Measurements from ENCODE around the gene NCOR2.

- TF ChIP-seq CTCF (IDR thresholded peaks at IDR 0.05; ENCODE audit: low read depth, low read length), result no peak
- TF ChIP-seq POLR2A (IDR thresholded peaks at IDR 0.05; ENCODE audit: extremely low read depth, insufficient read length), result no peak
Measured at GRCh38 chr12:124524231-124524925, 43.0 kb downstream of the NCOR2 start.

Data from NB4 (cell line).